Activated T-helper 9 cell treated with anti-CD3 and anti-CD28 coated beads, Interleukin-2, amount 50 U/mL, for 16 hours (primary cell): ENCODE results near the gene OXGR1.

Experiments
- DNase-seq: peaks from one replicate; pipeline ENCODE4 v3.0.0-alpha.2; 2020; ENCODE audit warnings: low read depth

The OXGR1 gene

DNA sequence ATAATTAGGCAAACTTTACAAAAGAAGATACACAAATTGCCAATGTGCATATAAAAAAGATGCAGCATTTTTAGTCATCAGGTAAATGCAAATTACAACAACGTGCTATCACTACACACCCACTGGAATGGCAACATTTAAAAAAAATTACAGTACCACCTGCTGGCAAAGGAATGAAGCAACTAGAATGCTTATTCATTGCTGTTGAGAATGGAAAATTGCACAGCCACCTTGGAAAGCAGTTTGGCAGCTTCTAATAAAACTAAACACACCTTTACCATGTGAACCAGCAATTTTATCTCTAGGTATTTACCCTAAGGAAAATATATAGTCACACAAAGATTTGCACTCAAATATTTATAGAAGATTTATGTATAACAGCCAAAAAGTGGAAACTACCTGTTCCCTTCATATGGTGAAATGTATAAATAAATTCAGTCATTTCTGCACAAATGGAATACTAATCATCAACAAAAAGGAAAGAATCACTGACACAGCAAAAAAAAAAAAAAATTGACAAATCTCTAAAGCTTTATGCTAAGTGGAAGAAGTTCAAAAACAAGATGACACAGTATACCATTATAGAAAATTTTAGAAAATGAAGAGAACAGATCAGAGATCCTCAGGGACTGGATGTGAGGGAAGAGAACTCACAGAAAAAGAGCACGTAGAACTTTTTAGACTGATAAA lies 30.3 kb downstream of the OXGR1 start:
- no peak for DNase-seq

DNA sequence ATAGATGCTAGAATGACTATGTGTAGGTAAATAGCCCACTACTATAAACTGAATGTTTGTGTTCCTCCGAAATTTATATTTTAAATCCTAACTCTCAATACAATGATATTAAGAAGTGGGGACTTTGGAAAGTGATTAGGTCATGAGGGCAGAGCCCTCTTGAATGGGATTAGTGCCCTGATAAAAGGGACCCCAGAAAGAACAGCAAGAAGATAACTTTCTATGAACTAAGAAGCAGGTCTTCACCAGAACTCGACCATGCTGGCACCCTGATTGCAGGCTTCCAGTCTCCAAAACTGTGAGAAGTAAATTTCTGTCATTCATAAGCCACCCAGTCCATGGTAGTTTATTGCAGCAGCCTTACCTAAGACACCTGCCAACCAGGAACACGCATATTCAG lies 33.9 kb downstream of the OXGR1 start:
- no peak for DNase-seq

DNA sequence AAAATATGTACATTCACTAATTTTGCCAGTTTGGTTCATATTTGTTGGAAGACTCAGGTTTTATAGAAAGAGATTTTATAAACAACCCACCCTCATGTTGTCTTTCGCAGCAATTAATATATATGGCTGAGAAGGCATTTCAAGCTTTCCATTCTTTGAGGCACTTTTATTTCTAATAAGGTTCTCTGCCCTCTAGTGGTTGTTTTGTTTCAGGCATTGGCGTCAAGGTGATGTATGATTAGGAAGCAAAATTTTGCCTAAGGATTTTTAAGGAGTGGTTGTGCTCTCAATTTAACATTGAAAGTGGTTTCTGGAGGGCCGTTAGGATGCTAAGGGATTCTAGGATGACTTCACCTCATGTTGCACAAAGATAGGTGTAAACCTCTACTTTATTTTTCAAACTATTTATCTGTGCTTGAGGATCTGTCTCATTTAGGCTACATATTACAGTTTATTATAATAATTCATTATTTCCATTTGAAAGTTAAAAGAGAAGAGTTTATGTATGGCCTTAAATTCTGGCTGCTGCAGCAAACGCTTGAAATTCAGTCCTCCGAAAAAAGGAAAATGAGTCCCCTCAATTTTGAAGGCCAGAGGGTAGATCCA lies 35.9 kb downstream of the OXGR1 start:
- no peak for DNase-seq

DNA sequence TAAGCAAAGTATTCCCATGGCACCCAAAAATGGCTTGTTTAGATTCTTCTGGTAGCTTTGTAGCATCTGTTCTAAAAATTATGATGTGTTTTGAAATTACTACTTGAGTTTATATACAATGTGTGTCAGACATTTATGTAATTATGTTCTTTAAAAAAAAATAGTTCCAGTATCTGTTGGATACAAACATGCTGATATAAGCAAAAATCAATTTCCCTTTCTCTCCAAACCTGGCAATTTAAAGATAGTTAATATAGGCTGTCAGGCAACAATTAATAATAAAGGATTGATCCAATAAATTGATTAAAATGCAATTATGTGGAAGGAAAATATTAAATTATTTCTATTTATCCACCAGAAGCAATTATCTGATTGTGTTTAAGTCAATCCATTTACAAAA lies 41.7 kb downstream of the OXGR1 start:
- no peak for DNase-seq

DNA sequence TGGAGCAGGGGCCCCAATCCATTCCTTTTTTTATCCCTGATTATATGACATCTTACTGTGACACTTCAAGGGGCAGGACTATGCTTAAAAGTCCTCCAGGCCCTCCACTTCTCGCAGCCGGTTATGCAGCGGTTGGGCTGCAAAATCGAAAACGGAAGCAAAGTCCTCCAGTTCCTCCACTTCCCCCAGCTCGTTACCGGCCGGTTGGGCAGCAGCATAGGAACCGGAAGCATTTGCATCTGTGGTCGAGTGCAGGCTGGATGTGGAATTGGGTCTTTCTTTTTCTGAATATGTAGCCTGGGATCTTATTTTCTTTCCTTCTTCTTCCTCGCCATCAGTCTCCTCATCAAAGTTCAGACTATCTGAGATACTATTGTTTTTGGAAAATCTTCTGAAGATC lies 46.1 kb downstream of the OXGR1 start:
- no peak for DNase-seq

DNA sequence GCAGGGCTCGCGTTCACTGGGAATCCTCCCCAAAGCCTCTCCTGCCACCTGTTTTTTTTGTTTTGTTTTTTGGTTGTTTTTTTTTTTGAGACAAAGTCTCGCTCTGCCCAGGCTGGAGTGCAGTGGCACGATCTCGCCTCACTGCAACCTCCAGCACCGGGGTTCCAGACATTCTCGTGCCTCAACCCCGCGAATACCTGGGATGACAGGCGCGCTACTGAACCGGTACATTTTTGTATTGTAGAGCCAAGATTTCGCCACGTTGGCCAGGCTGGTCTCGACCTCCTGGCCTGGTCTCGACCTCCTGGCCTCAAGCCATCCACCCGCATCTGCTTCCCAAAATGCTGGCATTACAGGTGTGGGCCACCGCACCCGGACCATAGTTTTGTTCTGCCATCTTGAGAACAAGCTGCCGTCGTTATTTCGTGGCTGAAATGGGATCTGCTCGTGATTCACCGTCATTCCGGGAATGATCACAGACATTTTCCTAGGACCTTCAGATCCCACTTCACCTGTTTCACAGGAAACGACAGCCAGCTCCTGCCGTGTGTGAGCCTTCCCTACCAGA lies 46.8 kb downstream of the OXGR1 start:
- no peak for DNase-seq

DNA sequence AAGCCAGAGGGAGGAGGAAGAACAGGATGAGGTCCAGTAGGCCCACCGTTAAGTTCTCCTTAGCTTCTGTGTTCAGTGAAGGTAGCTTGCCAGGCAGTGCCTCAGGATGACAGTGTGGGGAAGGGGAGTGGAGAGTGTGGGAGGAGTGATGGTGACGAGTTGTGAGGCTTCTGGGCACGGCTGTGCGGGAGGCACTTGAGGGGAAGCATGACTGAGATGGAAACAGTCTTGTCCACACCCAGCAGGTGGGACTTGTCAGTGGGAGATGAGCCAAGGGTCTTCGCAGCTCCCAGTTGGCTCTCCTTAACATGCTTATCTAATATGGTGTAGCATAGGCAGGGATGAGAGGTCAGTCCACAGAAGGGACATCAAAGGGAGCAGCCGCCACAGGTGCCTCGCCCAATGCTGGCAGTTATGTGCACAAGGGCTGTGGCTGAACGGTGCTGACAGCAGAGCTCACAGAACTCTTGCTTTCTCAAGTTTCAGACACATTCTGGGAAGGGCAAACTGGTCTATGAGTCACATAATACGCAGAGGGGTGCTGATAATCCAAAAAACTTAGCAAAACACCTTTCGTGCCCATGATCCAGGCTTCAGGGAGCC lies 47.5 kb downstream of the OXGR1 start:
- DNase-seq, result no peak

DNA sequence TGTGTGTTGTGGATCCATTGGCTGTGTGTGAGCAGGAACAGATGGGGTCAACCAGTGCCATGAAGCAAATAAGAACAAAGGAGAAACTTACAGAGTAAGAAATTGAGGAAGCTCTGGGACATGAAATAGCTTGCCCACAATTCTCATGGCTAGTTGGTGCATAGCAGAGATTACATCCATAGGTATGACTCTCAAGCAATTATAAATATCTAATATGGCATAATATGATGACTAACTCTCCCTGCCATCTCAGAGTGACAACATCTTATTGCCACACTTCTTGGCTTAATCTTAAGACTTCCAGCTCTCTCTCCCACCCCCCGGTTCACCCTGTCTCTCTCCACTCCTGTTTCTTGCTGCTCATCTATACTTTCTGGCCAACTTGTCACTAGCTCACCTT lies 53.3 kb downstream of the OXGR1 start:
- DNase-seq, result no peak

DNA sequence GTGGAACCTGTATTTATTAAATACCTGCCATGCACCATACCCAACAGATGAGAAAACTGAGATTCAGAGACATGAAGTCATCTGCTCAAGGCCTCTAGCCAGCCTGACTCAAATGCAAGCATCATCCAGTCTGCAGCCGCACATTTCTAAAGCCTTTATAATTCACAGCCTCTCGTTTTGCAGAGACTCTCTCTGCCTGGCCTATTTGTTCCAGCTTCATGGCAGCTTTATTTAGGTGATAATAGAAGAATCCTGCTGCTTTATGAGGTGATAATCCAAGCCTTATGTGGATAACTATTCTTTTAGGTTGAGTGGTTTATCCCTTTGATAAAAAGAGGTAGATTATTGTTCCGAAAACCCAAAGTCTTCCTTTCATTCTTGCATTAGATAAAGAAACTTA lies 58.4 kb downstream of the OXGR1 start:
- DNase-seq, result no peak
